HepG2 (cell line): ENCODE results near the gene VSNL1. TPM values are rescaled to one million over a fixed set of nuclear protein-coding genes. Genes with fewer than 3 reads are reported as not detected.

ENCODE experiments used
- GABPB1 ChIP-seq: IDR thresholded peaks from 2 replicates; pipeline ENCODE4 v1.6.1; 2016; ENCODE audit warnings: mild to moderate bottlenecking, missing genetic modification reagents, moderate library complexity, missing compliant biosample characterization
- KAT7 ChIP-seq: IDR thresholded peaks from 2 replicates; pipeline ENCODE4 v1.6.1; 2018; ENCODE audit warnings: borderline replicate concordance, missing compliant biosample characterization
- MIER2 ChIP-seq: IDR thresholded peaks from 2 replicates; pipeline ENCODE4 v1.6.1; 2016; ENCODE audit warnings: missing biosample characterization, missing genetic modification reagents
- NFIC ChIP-seq: IDR thresholded peaks from 2 replicates; pipeline ENCODE4 v1.6.1; 2012; ENCODE audit warnings: mild to moderate bottlenecking, low read length, inconsistent platforms
- RARG ChIP-seq: sonication (generic); formaldehyde crosslinking; IDR thresholded peaks from 2 replicates; pipeline ENCODE4 v1.4.0; 2020; ENCODE audit warnings: low read depth, mild to moderate bottlenecking, missing genetic modification reagents
- SRF ChIP-seq: IDR thresholded peaks from 2 replicates; pipeline ENCODE4 v1.6.1; 2011; ENCODE audit warnings: mild to moderate bottlenecking, low read depth, low read length, moderate library complexity
- TCF12 ChIP-seq, 2 experiments: fragments of 450-650 bp in 1 of 2; sonication (generic) in 1 of 2; formaldehyde crosslinking in 1 of 2; IDR thresholded peaks; 2 replicates each; pipeline versions ENCODE4 v1.6.1 to v1.8.0; 2017 to 2022; ENCODE audit warnings: antibody characterized with exemption in 1 of 2, mild to moderate bottlenecking in 1 of 2, missing genetic modification reagents in 1 of 2, moderate library complexity in 1 of 2
- ZFP41 ChIP-seq: sonication (generic); formaldehyde crosslinking; IDR thresholded peaks from 2 replicates; pipeline ENCODE4 v1.4.0; 2020; ENCODE audit warnings: mild to moderate bottlenecking, missing genetic modification reagents, borderline replicate concordance
- ZNF296 ChIP-seq: sonication (generic); formaldehyde crosslinking; conservative IDR thresholded peaks from 2 replicates; pipeline ENCODE4 v1.5.0; 2020; ENCODE audit warnings: mild to moderate bottlenecking, missing genetic modification reagents
- ZNF331 ChIP-seq: sonication (generic); formaldehyde crosslinking; IDR thresholded peaks from 2 replicates; pipeline ENCODE4 v1.4.0; 2020; ENCODE audit warnings: missing genetic modification reagents
- ZNF547 ChIP-seq: sonication (generic); formaldehyde crosslinking; IDR thresholded peaks from 2 replicates; pipeline ENCODE4 v1.5.1; 2020; ENCODE audit warnings: mild to moderate bottlenecking, missing genetic modification reagents
- polyA plus RNA-seq, 8 experiments: library from polyadenylated mRNA; depleted of rRNA in 3 of 8; stranded (reverse) in 7 of 8; unstranded in 1 of 8; fragments of >200 nt; fragmentation: Illumina TruSeq in 4 of 8; extraction: Trizol in 4 of 8; gene quantifications; 2 replicates each; pipeline versions ENCODE4 v1.2.1 to v1.2.3, GENCODE V29; 2011 to 2016; ENCODE audit warnings: low read depth in 4 of 8, missing spikeins in 1 of 8, mixed read lengths in 1 of 8; ENCODE audit not compliant: insufficient read depth in 1 of 8
- total RNA-seq, 5 experiments: library from RNA; depleted of rRNA; stranded (reverse); fragments of >200 nt; fragmentation: Illumina TruSeq; extraction: Trizol; gene quantifications; 2 replicates each; pipeline ENCODE4 v1.2.3, GENCODE V29; 2016; ENCODE audit warnings: low read depth in 1 of 5
- TF ChIP-seq, protein P1 (sequence below): fragments of 450-650 bp; IDR thresholded peaks from 2 replicates; pipeline ENCODE4 v1.6.1; 2016
- TF ChIP-seq, protein P2 (sequence below): conservative IDR thresholded peaks from 2 replicates; pipeline ENCODE4 v1.6.1; 2018; ENCODE audit warnings: missing genetic modification reagents
- TF ChIP-seq, protein P3 (sequence below): IDR thresholded peaks from 2 replicates; pipeline ENCODE4 v1.6.1; 2012; ENCODE audit warnings: inconsistent platforms
- TF ChIP-seq, protein P4 (sequence below): sonication (generic); formaldehyde crosslinking; IDR thresholded peaks from 2 replicates; pipeline ENCODE4 v1.5.0; 2020; ENCODE audit warnings: mild to moderate bottlenecking, low read depth, missing genetic modification reagents, borderline replicate concordance
- TF ChIP-seq, protein P5 (sequence below): IDR thresholded peaks from 2 replicates; pipeline ENCODE4 v1.6.1; 2016
- TF ChIP-seq, protein P6 (sequence below): sonication (generic); formaldehyde crosslinking; IDR thresholded peaks from 2 replicates; pipeline ENCODE4 v1.4.0; 2020; ENCODE audit warnings: missing genetic modification reagents, borderline replicate concordance

The VSNL1 gene
- total and polyA plus RNA-seq, 2 of the 13 experiments (the other 11 are each of a cell fraction or from before 2014, with no cell fraction given): 63.2 to 95.9 TPM

DNA sequence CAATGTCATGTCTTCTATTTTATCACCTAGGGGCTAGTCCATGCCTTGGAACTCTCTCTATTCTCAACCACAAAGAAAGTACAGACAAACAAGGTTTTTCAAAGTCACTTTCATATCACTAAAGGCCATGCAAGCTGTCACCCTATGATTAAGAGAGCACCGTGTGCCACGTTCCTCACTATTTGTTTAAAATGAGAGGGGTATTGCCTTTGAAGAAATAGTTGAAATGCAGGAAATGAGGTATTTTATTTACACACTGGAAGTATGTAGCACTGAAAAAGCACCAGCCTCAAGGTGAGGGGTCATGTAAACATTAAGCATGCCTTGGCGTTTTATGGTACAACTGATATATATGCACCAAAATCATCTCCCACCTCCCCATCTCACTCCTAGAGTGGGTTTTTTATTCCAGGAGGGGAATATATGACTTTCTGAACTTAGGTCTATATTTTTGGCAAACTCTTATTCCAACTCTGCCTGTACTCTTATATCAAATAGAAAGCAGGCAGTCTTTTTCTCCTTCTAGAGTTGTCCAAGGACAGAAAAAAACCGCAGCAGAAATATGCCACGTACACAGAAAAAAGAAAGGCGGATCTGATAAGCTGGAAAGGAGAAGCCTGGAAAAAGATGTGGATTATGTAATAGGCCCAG lies 53.5 kb downstream of the VSNL1 start (continued):
- TF ChIP-seq KAT7 (CRISPR knock-in tag) (peak; percentile 80; the same call in 1 of the 2 replicates), RARG (CRISPR knock-in tag) (no peak), ZFP41 (CRISPR knock-in tag) (no peak), ZNF331 (CRISPR knock-in tag) (peak; percentile 90), MIER2 (CRISPR knock-in tag) (peak; percentile 73; the same call in 1 of the 2 replicates), TCF12 (IDR thresholded peaks at IDR 0.05) (no peak), TCF12 (CRISPR knock-in tag; IDR thresholded peaks at IDR 0.05) (peak; percentile 47; the same call in 1 of the 2 replicates), SRF (no peak), NFIC (peak; percentile 96), ZNF296 (no peak), GABPB1 (CRISPR knock-in tag) (peak; percentile 64), ZNF547 (CRISPR knock-in tag) (no peak)
- TF ChIP-seq, protein P1, sequence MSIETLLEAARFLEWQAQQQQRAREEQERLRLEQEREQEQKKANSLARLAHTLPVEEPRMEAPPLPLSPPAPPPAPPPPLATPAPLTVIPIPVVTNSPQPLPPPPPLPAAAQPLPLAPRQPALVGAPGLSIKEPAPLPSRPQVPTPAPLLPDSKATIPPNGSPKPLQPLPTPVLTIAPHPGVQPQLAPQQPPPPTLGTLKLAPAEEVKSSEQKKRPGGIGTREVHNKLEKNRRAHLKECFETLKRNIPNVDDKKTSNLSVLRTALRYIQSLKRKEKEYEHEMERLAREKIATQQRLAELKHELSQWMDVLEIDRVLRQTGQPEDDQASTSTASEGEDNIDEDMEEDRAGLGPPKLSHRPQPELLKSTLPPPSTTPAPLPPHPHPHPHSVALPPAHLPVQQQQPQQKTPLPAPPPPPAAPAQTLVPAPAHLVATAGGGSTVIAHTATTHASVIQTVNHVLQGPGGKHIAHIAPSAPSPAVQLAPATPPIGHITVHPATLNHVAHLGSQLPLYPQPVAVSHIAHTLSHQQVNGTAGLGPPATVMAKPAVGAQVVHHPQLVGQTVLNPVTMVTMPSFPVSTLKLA: peak; percentile 60
- TF ChIP-seq, protein P2, sequence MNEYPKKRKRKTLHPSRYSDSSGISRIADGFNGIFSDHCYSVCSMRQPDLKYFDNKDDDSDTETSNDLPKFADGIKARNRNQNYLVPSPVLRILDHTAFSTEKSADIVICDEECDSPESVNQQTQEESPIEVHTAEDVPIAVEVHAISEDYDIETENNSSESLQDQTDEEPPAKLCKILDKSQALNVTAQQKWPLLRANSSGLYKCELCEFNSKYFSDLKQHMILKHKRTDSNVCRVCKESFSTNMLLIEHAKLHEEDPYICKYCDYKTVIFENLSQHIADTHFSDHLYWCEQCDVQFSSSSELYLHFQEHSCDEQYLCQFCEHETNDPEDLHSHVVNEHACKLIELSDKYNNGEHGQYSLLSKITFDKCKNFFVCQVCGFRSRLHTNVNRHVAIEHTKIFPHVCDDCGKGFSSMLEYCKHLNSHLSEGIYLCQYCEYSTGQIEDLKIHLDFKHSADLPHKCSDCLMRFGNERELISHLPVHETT (CRISPR knock-in tag): peak; percentile 77
- TF ChIP-seq, protein P3, sequence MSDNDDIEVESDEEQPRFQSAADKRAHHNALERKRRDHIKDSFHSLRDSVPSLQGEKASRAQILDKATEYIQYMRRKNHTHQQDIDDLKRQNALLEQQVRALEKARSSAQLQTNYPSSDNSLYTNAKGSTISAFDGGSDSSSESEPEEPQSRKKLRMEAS: peak; percentile 87
- TF ChIP-seq, protein P4, sequence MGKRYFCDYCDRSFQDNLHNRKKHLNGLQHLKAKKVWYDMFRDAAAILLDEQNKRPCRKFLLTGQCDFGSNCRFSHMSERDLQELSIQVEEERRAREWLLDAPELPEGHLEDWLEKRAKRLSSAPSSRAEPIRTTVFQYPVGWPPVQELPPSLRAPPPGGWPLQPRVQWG (CRISPR knock-in tag): no peak
- TF ChIP-seq, protein P5, sequence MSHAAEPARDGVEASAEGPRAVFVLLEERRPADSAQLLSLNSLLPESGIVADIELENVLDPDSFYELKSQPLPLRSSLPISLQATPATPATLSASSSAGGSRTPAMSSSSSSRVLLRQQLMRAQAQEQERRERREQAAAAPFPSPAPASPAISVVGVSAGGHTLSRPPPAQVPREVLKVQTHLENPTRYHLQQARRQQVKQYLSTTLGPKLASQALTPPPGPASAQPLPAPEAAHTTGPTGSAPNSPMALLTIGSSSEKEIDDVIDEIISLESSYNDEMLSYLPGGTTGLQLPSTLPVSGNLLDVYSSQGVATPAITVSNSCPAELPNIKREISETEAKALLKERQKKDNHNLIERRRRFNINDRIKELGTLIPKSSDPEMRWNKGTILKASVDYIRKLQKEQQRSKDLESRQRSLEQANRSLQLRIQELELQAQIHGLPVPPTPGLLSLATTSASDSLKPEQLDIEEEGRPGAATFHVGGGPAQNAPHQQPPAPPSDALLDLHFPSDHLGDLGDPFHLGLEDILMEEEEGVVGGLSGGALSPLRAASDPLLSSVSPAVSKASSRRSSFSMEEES (CRISPR knock-in tag): peak; percentile 92
- TF ChIP-seq, protein P6, sequence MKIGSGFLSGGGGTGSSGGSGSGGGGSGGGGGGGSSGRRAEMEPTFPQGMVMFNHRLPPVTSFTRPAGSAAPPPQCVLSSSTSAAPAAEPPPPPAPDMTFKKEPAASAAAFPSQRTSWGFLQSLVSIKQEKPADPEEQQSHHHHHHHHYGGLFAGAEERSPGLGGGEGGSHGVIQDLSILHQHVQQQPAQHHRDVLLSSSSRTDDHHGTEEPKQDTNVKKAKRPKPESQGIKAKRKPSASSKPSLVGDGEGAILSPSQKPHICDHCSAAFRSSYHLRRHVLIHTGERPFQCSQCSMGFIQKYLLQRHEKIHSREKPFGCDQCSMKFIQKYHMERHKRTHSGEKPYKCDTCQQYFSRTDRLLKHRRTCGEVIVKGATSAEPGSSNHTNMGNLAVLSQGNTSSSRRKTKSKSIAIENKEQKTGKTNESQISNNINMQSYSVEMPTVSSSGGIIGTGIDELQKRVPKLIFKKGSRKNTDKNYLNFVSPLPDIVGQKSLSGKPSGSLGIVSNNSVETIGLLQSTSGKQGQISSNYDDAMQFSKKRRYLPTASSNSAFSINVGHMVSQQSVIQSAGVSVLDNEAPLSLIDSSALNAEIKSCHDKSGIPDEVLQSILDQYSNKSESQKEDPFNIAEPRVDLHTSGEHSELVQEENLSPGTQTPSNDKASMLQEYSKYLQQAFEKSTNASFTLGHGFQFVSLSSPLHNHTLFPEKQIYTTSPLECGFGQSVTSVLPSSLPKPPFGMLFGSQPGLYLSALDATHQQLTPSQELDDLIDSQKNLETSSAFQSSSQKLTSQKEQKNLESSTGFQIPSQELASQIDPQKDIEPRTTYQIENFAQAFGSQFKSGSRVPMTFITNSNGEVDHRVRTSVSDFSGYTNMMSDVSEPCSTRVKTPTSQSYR (CRISPR knock-in tag): peak; percentile 68; the same call in 1 of the 2 replicates
